Right renal pelvis (tissue), 4 donors: ENCODE data around the gene SLCO2A1. TPM values are rescaled to one million over a fixed set of nuclear protein-coding genes. Genes with fewer than 3 reads are reported as not detected.

Experiments used
- DNase-seq, 4 donors: peaks; one replicate each; pipeline ENCODE4 v3.0.0-alpha.2; 2013; ENCODE audit warnings: low read depth in 4 of 4, low spot score in 3 of 4, missing footprints in 1 of 4
- polyA plus RNA-seq, 4 donors: library from polyadenylated mRNA; unstranded; fragments of 120-200 nt; gene quantifications; one replicate each; pipeline ENCODE4 v1.2.1, GENCODE V29; 2013; ENCODE audit not compliant: insufficient read length in 4 of 4

The SLCO2A1 gene
- polyA plus RNA-seq, 4 donors = 17.5 to 22.0 (median 20.3) TPM

- DNase-seq = no peak
These were observed 113.8 kb downstream of the SLCO2A1 start for GRCh38 chr3:133915685-133916658.

DNA sequence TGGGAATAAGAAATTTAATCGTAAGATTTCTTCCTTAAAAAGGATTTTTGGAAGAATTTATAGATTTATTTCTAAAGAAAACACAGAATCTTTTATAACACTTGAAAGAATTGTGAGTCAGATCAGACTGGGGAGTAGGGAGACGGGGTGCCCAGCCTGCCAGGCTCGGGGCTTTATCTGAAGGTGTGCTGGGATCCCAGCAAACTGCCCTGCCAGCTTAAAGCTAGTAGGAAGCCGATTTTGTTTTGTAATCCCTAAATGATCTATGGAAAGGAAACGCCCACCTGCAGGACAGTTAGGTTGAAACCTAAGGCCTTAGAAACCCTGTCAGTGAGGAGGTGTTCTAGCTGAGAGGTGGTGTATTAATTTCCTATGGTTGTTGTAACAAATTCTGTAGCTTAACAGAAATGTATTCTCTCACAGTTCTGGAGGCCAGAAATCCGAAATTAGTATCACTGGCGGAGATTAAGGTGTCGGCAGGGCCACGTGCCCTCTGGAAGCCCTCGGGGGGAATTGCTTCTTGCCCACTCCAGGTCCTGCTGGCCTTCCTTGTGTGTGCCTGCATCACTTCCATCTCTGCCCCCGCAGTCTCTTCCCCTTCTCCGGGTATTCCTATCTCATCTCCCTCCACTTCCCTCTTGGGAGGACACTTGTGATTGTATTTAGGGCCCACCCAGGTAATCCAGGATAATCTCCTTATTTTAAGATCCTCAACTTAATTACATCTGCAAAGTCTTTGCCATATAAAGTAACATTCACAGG is 114.7 kb downstream of the SLCO2A1 start:
- no peak for DNase-seq

- DNase-seq = no peak
These were observed 119.3 kb downstream of the SLCO2A1 start for GRCh38 chr3:133910422-133910821.

- DNase-seq = no peak
These were observed 124.3 kb downstream of the SLCO2A1 start for GRCh38 chr3:133905376-133905775.

DNA sequence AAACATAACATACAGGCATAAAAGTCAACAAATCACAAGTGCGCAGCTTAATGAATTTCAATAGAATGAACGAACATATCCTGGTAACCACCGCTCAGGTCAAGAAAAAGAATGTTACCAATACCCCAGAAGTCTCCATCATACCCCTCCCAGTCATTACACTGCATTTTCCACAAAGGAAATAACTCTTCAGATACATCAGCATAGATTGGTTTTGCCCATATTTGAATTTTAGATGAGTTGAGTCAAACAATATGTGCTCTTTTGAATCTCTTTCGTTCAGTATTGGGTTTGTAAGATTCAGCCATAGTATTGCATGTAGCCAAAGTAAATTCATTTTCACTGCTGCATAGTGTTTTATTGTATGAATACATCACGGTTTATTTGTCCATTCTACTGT is 127.9 kb downstream of the SLCO2A1 start:
- DNase-seq = no peak

DNA sequence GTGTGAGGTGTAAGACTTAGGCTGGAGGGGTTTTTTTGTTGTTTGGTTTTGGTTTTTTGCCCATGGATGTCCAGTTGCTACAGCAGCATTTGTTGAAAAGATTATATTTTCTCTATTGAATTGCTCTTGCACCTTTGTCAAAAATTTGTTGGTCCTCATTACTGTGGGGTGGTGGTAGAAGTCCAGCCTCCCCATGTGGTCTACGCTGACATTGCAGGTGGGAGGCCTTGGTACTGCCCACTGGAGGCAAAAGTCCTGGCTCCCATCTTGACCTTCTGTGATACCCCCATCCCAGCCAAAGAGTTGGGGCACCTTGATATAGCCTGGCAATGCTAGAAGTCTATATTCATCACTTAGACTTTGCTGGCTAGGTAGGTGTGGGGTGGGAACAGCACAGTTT is 128.6 kb downstream of the SLCO2A1 start:
- no peak for DNase-seq

GRCh38 chr3:133899311-133899710 is 130.4 kb downstream of the SLCO2A1 start:
- DNase-seq = no peak

DNA sequence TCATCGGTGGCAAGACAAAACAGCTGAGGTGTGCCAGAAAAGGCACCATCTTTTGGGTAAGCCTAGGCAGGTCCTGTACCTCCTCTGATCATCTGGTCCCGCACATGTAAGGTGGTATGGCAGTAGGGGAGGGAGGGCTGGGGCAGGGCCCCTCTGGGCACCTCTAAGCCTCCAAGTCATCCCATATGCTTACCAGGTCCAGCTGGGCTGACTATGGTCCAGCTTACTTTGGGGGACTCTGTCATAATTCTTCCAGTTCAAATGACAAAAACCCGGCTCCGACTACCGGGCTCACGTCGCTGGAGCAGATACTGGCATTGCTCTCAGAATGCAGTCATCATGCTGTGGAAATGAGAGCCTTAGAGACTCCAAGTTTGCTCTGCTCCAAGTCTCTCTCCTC is 132.2 kb downstream of the SLCO2A1 start:
- no peak for DNase-seq

- peak in 1 of 4 donors; percentile 26 for DNase-seq
These were observed 133.5 kb downstream of the SLCO2A1 start for GRCh38 chr3:133896002-133896761.

GRCh38 chr3:133895208-133896001 is 134.3 kb downstream of the SLCO2A1 start, which contains the start of gene RAB6B:
Gene RAB6B (minus strand): TSS chr3:133895882. CDS start chr3:133895466, 416 bp downstream.
- peak in 3 of 4 donors; percentile 28 to 43 (median 43) for DNase-seq

GRCh38 chr3:133894353-133895207 is 135.1 kb downstream of the SLCO2A1 start:
- peak in 1 of 4 donors; percentile 4 for DNase-seq

DNA sequence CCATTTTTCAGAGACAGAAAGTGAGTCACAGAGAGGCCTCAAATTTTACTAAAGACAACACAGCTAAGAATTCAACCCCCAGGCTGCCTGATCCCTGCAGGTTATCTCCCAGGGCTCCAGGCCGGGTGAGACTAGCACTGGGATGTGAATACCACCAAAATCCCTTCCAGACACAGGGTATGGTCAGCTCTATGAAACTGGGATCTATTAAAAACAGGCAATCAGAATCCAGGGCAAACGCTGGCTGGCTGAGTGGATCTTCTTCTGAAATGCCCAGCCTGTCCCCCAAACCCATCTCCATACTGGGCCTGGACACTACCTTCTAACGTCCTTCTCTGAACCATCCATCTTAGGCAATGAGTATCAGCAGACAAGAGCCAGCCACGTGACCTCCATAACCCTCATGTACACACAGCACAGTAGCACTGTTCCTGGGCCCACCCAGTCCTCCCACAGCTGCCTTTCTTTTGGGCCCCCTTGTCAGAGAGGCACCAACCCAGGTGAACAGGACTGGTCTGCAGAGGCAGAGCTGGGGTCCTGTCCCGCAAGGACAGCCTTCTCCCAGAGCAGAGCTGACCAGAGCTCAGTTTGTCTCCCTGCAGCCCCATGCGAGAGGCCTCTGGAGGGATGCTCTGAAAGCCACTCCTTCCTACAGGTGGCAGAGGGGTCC is 135.9 kb downstream of the SLCO2A1 start:
- DNase-seq = no peak

GRCh38 chr3:133892541-133893231 is 137.0 kb downstream of the SLCO2A1 start:
- no peak for DNase-seq

DNA sequence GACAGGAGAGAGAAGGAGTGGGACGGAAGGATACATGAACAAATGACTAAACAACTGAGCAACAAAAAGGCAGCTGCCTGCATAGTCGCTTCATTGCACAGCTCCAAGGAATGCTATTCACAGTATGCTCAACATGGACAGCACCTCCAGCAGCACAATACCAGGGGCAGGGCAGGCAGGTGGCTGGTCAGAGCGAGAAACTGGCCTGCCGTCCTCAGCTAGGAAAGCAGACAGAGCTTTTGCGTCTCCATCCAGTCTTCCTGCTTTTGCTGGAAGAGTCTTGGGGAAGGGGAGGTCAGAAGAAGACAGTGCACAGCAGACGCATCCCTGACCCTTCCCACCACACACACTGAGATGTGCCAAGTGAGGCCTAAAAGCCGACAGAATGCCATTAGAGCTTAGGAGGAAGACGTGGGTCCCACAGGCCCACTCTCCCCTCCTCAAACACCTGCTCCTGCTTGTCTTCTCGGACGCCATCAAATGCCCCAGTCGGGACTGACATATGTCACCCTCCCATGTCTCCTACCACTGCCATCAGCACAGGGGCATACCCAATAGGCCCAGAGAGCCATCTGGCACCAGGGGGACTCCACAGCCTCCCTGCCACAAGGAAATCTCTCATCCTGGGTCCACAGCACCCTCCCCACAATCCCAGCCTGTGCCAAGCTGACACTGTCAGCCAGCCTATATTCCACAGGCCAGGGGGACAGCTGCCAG is 137.9 kb downstream of the SLCO2A1 start:
- DNase-seq = no peak

- no peak for DNase-seq
These were observed 138.6 kb downstream of the SLCO2A1 start for GRCh38 chr3:133890972-133891644.

GRCh38 chr3:133890037-133890436 is 139.7 kb downstream of the SLCO2A1 start:
- no peak for DNase-seq
